ENCODE data around the gene CUTA. TPM values are rescaled to one million over a fixed set of nuclear protein-coding genes. Genes with fewer than 3 reads are reported as not detected.

The CUTA gene
- total RNA-seq, 2 donors from 2014 or later: 198 to 219 TPM

DNA sequence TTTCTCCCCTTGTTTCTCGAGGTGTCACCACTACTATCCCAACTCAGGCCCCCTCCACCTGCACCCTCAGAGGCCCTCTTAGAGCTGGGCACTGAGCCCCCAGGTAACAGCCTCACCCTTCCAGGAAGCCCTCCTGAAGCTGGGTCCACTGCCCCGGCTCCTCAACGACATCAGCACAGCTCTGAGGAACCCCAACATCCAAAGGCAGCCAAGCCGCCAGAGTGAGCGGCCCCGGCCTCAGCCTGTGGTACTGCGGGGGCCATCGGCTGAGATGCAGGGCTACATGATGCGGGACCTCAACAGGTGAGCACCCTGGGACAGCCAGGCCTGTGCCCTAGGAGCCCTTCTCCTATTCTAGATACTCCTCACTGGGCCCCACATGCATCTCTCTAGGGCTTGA, 23.6 kb upstream of the CUTA start:
- H3K4me3 Mint-ChIP-seq: no peak overlapping the region
- peaks cover 74% of the 10 kb centered on the region for H3K36me3 Mint-ChIP-seq (ENCODE audit: low read depth)
- 82 to 94% methylated on average over 3 to 9 of the region's 9 CpGs for WGBS, 2 experiments (ENCODE audit: insufficient coverage in 1 of 2, insufficient read length in 1 of 2)
- Histone ChIP-seq H3K9me3 (ENCODE audit: control insufficient read depth, low read length) (no peaks in the 10 kb centered on the region), H3K27me3 (ENCODE audit: control insufficient read depth, insufficient read depth, low read length, poor library complexity, severe bottlenecking) (no peaks in the 10 kb centered on the region), H3K4me3 (ENCODE audit: low read length) (no peak overlapping the region), H3K27ac (ENCODE audit: low read depth, low read length) (no peak overlapping the region), H3K36me3 (ENCODE audit: control insufficient read depth, insufficient read depth, low read length) (peaks cover 71% of the 10 kb centered on the region), H3K9ac (ENCODE audit: extremely low read depth, low read length, poor library complexity, severe bottlenecking) (no peak overlapping the region), H3K4me1 (ENCODE audit: control insufficient read depth, insufficient read depth, low read length) (no peaks in the 10 kb centered on the region)
- no peaks in the 10 kb centered on the region for H3K9me3 Mint-ChIP-seq
- TF ChIP-seq, protein P1, sequence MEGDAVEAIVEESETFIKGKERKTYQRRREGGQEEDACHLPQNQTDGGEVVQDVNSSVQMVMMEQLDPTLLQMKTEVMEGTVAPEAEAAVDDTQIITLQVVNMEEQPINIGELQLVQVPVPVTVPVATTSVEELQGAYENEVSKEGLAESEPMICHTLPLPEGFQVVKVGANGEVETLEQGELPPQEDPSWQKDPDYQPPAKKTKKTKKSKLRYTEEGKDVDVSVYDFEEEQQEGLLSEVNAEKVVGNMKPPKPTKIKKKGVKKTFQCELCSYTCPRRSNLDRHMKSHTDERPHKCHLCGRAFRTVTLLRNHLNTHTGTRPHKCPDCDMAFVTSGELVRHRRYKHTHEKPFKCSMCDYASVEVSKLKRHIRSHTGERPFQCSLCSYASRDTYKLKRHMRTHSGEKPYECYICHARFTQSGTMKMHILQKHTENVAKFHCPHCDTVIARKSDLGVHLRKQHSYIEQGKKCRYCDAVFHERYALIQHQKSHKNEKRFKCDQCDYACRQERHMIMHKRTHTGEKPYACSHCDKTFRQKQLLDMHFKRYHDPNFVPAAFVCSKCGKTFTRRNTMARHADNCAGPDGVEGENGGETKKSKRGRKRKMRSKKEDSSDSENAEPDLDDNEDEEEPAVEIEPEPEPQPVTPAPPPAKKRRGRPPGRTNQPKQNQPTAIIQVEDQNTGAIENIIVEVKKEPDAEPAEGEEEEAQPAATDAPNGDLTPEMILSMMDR (conservative IDR thresholded peaks at IDR 0.05): no peak
- no peaks in the 10 kb centered on the region for H3K4me1 Mint-ChIP-seq
- no peak for DNase-seq
- no peaks in the 10 kb centered on the region for H3K27me3 Mint-ChIP-seq (ENCODE audit: insufficient read depth)
- no peak overlapping the region for H3K27ac Mint-ChIP-seq

DNA sequence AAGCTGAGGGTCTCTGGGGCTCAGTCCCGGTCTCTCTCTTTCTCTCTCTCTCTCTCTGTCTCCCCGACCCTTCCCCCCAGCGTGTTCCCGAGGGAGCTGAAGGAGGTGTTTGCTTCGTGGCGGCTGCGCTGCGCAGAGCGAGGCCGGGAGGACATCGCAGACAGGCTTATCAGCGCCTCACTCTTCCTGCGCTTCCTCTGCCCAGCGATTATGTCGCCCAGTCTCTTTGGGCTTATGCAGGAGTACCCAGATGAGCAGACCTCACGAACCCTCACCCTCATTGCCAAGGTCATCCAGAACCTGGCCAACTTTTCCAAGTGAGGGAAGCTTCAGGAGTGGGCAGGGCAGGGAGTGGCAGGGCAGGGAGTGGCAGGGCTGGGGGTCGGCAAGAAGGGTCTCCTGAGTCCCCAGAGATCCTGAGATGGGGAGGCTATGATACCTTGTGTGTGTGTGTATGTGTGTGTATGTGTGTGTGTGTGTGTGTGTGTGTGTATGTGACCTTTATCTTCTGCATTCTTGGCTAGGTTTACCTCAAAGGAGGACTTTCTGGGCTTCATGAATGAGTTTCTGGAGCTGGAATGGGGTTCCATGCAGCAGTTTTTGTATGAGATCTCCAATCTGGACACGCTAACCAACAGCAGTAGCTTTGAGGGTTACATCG, 22.9 kb upstream of the CUTA start:
- Histone ChIP-seq H3K4me1 (ENCODE audit: control insufficient read depth, insufficient read depth, low read length) (no peaks in the 10 kb centered on the region), H3K27me3 (ENCODE audit: control insufficient read depth, insufficient read depth, low read length, poor library complexity, severe bottlenecking) (no peaks in the 10 kb centered on the region), H3K9me3 (ENCODE audit: control insufficient read depth, low read length) (no peaks in the 10 kb centered on the region), H3K36me3 (ENCODE audit: control insufficient read depth, insufficient read depth, low read length) (peaks cover 70% of the 10 kb centered on the region), H3K27ac (ENCODE audit: low read depth, low read length) (no peak overlapping the region), H3K9ac (ENCODE audit: extremely low read depth, low read length, poor library complexity, severe bottlenecking) (no peak overlapping the region), H3K4me3 (ENCODE audit: low read length) (no peak overlapping the region)
- WGBS, 2 experiments (ENCODE audit: insufficient coverage in 1 of 2, insufficient read length in 1 of 2): 90 to 91% methylated on average over 12 to 19 of the region's 19 CpGs
- no peaks in the 10 kb centered on the region for H3K4me1 Mint-ChIP-seq
- no peak for DNase-seq
- TF ChIP-seq, protein P1 (conservative IDR thresholded peaks at IDR 0.05): no peak
- no peak overlapping the region for H3K27ac Mint-ChIP-seq
- H3K36me3 Mint-ChIP-seq (ENCODE audit: low read depth): peaks cover 74% of the 10 kb centered on the region
- H3K27me3 Mint-ChIP-seq (ENCODE audit: insufficient read depth): no peaks in the 10 kb centered on the region
- no peaks in the 10 kb centered on the region for H3K9me3 Mint-ChIP-seq
- no peak overlapping the region for H3K4me3 Mint-ChIP-seq

DNA sequence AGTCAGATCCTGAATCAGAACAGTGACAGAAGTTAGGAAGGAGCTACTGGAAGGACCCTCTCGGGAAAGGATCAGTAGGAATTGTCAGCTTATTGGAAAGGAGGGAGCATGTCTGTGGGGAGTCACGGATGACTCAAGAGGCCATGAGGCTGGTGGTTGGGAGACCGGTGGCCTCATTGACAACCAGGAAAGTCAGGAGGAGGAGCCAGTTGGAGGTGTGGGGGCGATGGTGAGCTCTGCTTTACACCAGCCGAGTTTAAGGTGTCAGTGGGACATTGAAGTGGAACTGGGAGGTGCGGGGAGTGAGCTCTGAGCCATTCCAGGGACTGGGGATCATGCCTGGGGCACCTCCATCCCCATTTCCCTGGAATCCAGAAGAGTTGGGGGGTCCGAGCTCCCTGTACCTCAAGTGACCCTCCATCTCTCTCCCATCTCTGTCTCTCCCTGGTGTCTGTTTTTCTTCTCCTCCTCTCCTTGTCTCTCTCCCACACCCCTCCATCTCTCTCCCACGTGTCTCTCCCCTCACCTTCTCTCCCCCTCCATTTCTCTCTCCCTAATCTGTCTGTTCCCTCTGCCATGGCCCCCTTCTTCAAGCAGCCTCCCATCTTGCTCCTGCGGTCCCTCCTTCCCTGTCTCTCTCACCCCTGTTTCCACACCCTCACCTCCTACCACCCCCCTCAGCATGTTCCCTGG, 22.2 kb upstream of the CUTA start:
- TF ChIP-seq, protein P1 (conservative IDR thresholded peaks at IDR 0.05): no peak
- DNase-seq: no peak
- no peaks in the 10 kb centered on the region for H3K27me3 Mint-ChIP-seq (ENCODE audit: insufficient read depth)
- WGBS, 2 experiments (ENCODE audit: insufficient coverage in 1 of 2, insufficient read length in 1 of 2): 88 to 94% methylated on average over 5 to 9 of the region's 9 CpGs
- no peak overlapping the region for H3K27ac Mint-ChIP-seq
- H3K4me1 Mint-ChIP-seq: no peaks in the 10 kb centered on the region
- Histone ChIP-seq H3K9ac (ENCODE audit: extremely low read depth, low read length, poor library complexity, severe bottlenecking) (no peak overlapping the region), H3K9me3 (ENCODE audit: control insufficient read depth, low read length) (no peaks in the 10 kb centered on the region), H3K27me3 (ENCODE audit: control insufficient read depth, insufficient read depth, low read length, poor library complexity, severe bottlenecking) (no peaks in the 10 kb centered on the region), H3K4me1 (ENCODE audit: control insufficient read depth, insufficient read depth, low read length) (no peaks in the 10 kb centered on the region), H3K36me3 (ENCODE audit: control insufficient read depth, insufficient read depth, low read length) (peaks cover 73% of the 10 kb centered on the region), H3K4me3 (ENCODE audit: low read length) (no peak overlapping the region), H3K27ac (ENCODE audit: low read depth, low read length) (no peak overlapping the region)
- H3K9me3 Mint-ChIP-seq: no peaks in the 10 kb centered on the region
- H3K4me3 Mint-ChIP-seq: no peak overlapping the region
- peaks cover 78% of the 10 kb centered on the region for H3K36me3 Mint-ChIP-seq (ENCODE audit: low read depth)
